Colonic mucosa (tissue), 4 donors: Measurements from ENCODE around the gene DTNB. TPM values are rescaled to one million over a fixed set of nuclear protein-coding genes. Genes with fewer than 3 reads are reported as not detected.

ENCODE experiments used
- DNase-seq: peaks from one replicate; pipeline ENCODE4 v3.0.0-alpha.2; 2020
- H3K27ac ChIP-seq: fragments of 200-600 bp; one replicate; pipeline ENCODE4 v1.8.0; 2021
- H3K27me3 ChIP-seq: fragments of 200-600 bp; one replicate; pipeline ENCODE4 v1.8.0; 2021
- H3K36me3 ChIP-seq: fragments of 200-600 bp; one replicate; pipeline ENCODE4 v1.8.0; 2021
- H3K4me1 ChIP-seq: fragments of 200-600 bp; one replicate; pipeline ENCODE4 v1.8.0; 2021; ENCODE audit warnings: mild to moderate bottlenecking
- H3K4me3 ChIP-seq: fragments of 200-600 bp; one replicate; pipeline ENCODE4 v1.8.0; 2021
- H3K9ac ChIP-seq, 2 donors: one replicate each; pipeline ENCODE4 v1.7.0; 2013; ENCODE audit warnings: control low read depth in 2 of 2, low read depth in 2 of 2, low read length in 2 of 2
- H3K9me3 ChIP-seq: fragments of 200-600 bp; one replicate; pipeline ENCODE4 v1.8.0; 2021
- CTCF ChIP-seq: fragments of 200-600 bp; IDR thresholded peaks from one replicate; pipeline ENCODE4 v1.8.0; 2022; ENCODE audit warnings: antibody characterized with exemption, mild to moderate bottlenecking
- intact Hi-C: fragments of 100-400 bp; cut with DNase I; formaldehyde crosslinking; loops from one replicate; pipeline ENCODE4 v1.14.1; 2022
- total RNA-seq, 2 donors: library from RNA; stranded (reverse); fragmentation: NEBNext Ultra II Directional in 1 of 2; extraction: Animal tissue kit (Norgen Biotek cat#: 25700) in 1 of 2; gene quantifications; one replicate each; pipeline ENCODE4 v1.2.1, GENCODE V29; 2021
- donor health status: healthy.
- donor health status: DM: no; HTN: no; CAD: no.
- donor health status: DM: no; HTN: no; CAD: no.

Gene DTNB
- total RNA-seq, 2 donors from 2014 or later: 5.2 to 9.3 TPM

GRCh38 chr2:25624635-25625034 is 48.7 kb downstream of the DTNB start:
- no peak for TF ChIP-seq CTCF
- intact Hi-C loops: no loop called here
- H3K27ac ChIP-seq: no peak overlapping the region
- H3K4me3 ChIP-seq: no peak overlapping the region
- H3K9ac ChIP-seq: no peak overlapping the region
- no peaks in the 10 kb centered on the region for H3K27me3 ChIP-seq
- H3K36me3 ChIP-seq: no peaks in the 10 kb centered on the region
- DNase-seq: no peak
- no peaks in the 10 kb centered on the region for H3K4me1 ChIP-seq
- H3K9me3 ChIP-seq: no peaks in the 10 kb centered on the region

- Histone ChIP-seq H3K27me3 (no peaks in the 10 kb centered on the region), H3K9me3 (no peaks in the 10 kb centered on the region), H3K27ac (no peak overlapping the region), H3K4me1 (no peaks in the 10 kb centered on the region), H3K9ac (no peak overlapping the region), H3K36me3 (no peaks in the 10 kb centered on the region), H3K4me3 (no peak overlapping the region)
- intact Hi-C loops: no loop called here
- DNase-seq: no peak
- TF ChIP-seq CTCF: no peak
These were observed 50.0 kb downstream of the DTNB start for GRCh38 chr2:25623361-25623760.

- Histone ChIP-seq H3K9ac (no peak overlapping the region), H3K4me1 (no peaks in the 10 kb centered on the region), H3K36me3 (no peaks in the 10 kb centered on the region), H3K4me3 (no peak overlapping the region), H3K9me3 (no peaks in the 10 kb centered on the region), H3K27ac (no peak overlapping the region), H3K27me3 (no peaks in the 10 kb centered on the region)
- TF ChIP-seq CTCF: no peak
- DNase-seq: no peak
- intact Hi-C loops: no loop called here
These were observed 52.7 kb downstream of the DTNB start for GRCh38 chr2:25620711-25621110.

- Histone ChIP-seq H3K27ac (no peak overlapping the region), H3K9me3 (no peaks in the 10 kb centered on the region), H3K36me3 (no peaks in the 10 kb centered on the region), H3K4me1 (no peaks in the 10 kb centered on the region), H3K4me3 (no peak overlapping the region), H3K27me3 (no peaks in the 10 kb centered on the region), H3K9ac (no peak overlapping the region)
- intact Hi-C loops: no loop called here
- DNase-seq: no peak
- no peak for TF ChIP-seq CTCF
These were observed 53.3 kb downstream of the DTNB start for GRCh38 chr2:25620077-25620476.

GRCh38 chr2:25619185-25619584 is 54.2 kb downstream of the DTNB start:
- Histone ChIP-seq H3K4me3 (no peak overlapping the region), H3K27ac (no peak overlapping the region), H3K36me3 (no peaks in the 10 kb centered on the region), H3K4me1 (no peaks in the 10 kb centered on the region), H3K27me3 (no peaks in the 10 kb centered on the region), H3K9me3 (no peaks in the 10 kb centered on the region), H3K9ac (no peak overlapping the region)
- DNase-seq: no peak
- no peak for TF ChIP-seq CTCF
- intact Hi-C loops: no loop called here

- Histone ChIP-seq H3K27me3 (no peaks in the 10 kb centered on the region), H3K4me1 (no peaks in the 10 kb centered on the region), H3K9ac (no peak overlapping the region), H3K27ac (no peak overlapping the region), H3K4me3 (no peak overlapping the region), H3K9me3 (no peaks in the 10 kb centered on the region), H3K36me3 (no peaks in the 10 kb centered on the region)
- no peak for DNase-seq
- intact Hi-C loops: no loop called here
- no peak for TF ChIP-seq CTCF
These were observed 54.7 kb downstream of the DTNB start for GRCh38 chr2:25618676-25619075.
